ENCODE data around the gene ATP11A.

DNA sequence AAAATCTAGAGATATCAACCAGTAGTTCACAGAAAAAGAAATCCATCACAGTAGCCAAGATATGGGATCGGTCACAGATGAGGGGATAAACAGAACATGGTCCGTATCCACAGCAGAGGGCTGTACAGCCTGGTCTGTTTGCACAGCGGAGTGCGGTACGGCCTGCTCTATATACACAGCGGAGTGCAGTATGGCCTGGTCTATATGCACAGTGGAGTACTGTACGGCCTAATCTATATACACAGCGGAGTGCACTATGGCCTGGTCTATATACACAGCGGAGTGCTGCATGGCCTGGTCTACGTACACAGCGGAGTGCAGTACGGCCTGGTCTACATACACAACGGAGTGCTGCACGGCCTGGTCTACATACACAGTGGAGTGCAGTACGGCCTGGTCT lies 236.2 kb downstream of the ATP11A start:
- TF ChIP-seq POLR2A (IDR thresholded peaks at IDR 0.05; ENCODE audit: low read length) (no peak), GATA1 (IDR thresholded peaks at IDR 0.05; ENCODE audit: low read depth, low read length) (no peak)

Measured in erythroblast (primary cell).